Measurements from ENCODE around the gene PCSK7.

GRCh38 chr11:117218133-117218915 lies 13.5 kb downstream of the PCSK7 start:
- TF ChIP-seq CTCF (IDR thresholded peaks at IDR 0.05) (no peak), POLR2A (IDR thresholded peaks at IDR 0.05) (no peak)
